GM18861 (cell line): ENCODE measurements around the gene CARTPT.

Source experiments
- ATAC-seq: cut with Tn5 transposase; IDR thresholded peaks from one replicate; pipeline ENCODE4 v1.9.1; 2021; ENCODE audit not compliant: unreplicated experiment

The CARTPT gene

DNA sequence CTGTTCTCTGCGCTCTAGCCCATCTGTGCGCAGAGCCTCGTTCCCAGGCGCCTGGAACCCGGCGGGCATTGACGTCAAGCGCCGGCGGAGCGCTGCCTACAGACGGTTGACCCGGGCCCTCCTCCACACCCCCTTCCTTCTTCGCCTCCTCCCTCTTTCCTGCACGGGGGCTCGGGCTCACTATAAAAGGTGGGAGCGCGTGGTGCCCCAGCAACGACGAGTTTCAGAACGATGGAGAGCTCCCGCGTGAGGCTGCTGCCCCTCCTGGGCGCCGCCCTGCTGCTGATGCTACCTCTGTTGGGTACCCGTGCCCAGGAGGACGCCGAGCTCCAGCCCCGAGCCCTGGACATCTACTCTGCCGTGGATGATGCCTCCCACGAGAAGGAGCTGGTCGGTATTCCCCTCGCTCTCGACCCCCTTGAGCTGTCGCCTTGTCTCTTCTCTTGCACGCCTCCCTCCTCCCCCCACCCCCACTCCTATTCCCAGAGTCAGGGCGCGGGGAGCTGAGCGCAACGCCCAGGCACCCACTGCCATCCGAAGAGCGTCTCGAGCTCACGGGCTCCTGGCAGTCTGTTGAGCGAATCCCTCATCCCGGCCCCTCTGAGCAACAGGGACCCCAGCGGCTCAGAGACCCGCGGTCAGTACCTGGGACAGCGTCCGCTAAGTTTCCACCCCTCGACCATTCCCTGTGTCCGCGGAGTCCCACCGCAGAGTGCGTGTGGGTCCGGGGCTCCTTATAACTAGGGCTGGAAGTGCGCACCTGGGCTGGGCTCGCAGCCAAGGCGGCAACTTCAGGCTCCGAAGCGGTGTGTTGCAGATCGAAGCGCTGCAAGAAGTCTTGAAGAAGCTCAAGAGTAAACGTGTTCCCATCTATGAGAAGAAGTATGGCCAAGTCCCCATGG is at the start of gene CARTPT:
Gene CARTPT (plus strand): TSS at position 213 of the 902 bp plus-strand sequence. CDS start 19 bp downstream, at position 232.
- ATAC-seq = no peak

- no peak for ATAC-seq
These were observed 41.1 kb upstream of the CARTPT start for GRCh38 chr5:71677977-71678376.

GRCh38 chr5:71679714-71680113 is 39.4 kb upstream of the CARTPT start:
- ATAC-seq = no peak

DNA sequence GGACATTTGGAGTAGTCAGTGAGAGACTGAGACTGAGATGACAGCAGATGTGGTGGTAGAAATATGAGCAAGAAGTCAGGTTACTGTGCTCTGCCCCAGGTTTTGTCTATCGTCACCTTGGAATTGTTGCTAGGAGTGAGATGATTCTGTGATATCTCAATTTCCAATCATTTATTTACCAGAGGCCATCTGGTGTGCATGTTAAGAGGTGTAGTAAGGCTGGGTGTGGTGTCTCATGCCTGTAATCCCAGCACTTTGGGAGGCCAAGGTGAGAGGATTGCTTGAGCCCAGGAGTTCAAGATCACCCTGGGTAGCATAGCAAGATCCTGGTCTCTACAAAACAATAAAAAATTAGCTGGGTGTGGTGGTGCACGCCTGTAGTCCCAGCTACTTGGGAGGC is 38.6 kb upstream of the CARTPT start:
- no peak for ATAC-seq

GRCh38 chr5:71681296-71681695 is 37.8 kb upstream of the CARTPT start:
- no peak for ATAC-seq

DNA sequence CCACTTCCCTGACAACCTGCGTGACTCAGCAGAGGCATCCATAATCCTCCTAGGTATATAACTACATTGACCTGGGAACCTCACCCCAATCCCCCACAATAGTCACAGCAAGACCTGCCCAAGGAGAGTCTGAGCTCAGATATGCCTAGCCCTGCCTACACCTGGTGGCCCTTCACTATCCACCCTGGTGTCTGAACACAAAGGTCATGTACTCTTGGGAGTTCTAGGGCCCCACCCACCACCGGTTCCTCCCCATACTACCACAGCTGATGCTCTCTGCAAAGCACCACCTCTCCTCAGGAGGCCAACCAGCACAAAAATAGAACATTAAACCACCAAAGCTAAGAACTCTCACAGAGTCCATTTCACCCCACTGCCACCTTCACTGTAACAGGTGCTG is 34.8 kb upstream of the CARTPT start:
- ATAC-seq = no peak

- no peak for ATAC-seq
These were observed 25.1 kb upstream of the CARTPT start for GRCh38 chr5:71693828-71694427.

DNA sequence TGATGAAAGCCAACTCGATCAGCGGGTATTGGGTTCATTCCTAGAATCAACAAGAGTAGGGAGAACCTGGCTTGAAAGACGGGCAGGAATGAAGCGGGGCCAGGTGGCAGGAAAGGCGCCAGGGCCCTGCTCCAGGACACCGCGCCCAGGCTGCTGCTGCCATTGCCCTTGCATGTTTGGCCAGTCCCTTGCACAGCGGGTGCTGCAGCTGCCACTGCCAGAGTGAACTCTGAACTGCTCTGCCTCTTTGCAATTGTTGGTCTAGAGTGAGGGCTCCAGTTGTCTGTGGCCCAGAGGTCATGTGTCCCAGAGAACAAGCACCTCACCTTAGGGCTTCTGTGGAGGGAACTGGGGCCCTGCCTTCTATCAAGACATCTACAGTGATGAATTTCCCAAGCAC is 24.0 kb upstream of the CARTPT start:
- ATAC-seq = no peak

DNA sequence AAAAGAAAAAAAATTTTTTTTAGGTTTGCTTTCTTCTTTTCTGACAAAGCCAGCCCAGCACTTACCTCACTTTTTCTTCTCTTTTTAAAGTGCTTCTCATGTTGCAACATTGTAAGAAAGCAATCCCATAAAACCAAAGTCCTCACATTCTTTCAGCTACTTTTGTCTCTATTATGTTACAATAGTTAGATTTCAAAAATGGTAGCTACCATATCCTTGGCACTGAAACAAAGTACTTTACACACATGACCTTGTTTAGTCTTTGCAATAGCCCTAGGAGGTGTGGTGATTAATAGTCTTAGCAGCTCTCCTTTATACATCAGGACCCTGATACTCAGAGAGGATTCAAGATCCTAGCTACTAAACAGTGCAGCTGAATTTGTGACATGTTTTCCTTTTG is 23.5 kb upstream of the CARTPT start:
- no peak for ATAC-seq

DNA sequence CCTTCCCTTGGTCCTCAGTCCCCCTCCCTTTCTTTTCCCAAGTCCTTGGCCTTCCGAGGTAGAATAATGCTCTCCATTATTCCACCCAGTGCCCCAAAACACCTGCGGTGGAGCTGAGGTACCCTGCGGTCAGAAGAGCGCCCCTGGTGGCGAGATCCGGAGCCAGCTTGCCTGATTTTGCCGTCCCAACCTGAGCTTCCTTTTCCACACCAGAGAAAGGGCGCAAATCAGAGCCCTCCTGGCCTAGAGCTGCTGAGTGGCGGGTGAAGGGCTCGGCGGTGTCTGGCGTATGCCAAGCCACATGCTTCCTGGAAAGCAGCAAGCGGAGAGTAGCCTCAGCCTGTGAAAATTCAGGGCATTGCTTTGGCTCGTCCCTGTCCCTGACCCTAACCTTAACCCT is 21.1 kb upstream of the CARTPT start:
- no peak for ATAC-seq

DNA sequence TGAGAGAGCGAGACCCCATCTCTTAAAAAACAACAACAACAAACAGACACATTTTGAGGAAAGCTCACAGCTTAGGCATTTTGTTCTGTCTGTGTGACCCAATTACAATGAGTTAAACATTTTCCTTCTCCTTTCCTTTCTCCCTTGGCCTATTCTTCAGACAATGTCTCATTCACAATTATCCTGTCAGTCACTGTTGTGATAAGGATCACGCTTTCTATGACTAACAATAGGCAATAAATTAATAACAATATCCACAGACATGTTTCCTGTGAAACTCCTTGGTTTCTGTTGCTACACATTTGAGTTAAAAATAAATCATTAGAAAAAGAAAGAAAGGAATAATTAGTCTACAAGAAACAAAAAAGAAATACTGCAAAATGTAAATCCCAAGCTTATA is 19.8 kb upstream of the CARTPT start:
- no peak for ATAC-seq

DNA sequence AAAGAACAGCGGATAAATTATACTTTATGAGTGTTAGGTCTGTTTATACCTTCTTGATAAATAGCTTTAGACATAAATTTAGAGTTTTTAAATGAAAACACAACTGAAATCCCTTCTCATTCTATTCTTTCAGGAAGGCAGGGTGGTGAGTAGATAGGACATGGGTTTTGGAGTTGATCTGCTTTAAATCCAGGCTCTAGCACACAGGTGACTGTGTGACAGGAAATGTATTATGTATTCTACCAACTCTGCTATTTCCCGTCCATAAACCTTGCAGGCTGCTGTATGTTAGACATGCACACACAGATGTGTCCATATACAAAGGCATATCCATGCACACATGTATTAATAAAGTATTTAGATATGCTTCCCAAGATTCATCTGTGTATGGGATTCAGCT is 19.3 kb upstream of the CARTPT start:
- no peak for ATAC-seq

- ATAC-seq = no peak
These were observed 18.3 kb upstream of the CARTPT start for GRCh38 chr5:71700803-71701202.

- no peak for ATAC-seq
These were observed 17.7 kb upstream of the CARTPT start for GRCh38 chr5:71701407-71701806.

- no peak for ATAC-seq
These were observed 15.1 kb upstream of the CARTPT start for GRCh38 chr5:71703941-71704340.

DNA sequence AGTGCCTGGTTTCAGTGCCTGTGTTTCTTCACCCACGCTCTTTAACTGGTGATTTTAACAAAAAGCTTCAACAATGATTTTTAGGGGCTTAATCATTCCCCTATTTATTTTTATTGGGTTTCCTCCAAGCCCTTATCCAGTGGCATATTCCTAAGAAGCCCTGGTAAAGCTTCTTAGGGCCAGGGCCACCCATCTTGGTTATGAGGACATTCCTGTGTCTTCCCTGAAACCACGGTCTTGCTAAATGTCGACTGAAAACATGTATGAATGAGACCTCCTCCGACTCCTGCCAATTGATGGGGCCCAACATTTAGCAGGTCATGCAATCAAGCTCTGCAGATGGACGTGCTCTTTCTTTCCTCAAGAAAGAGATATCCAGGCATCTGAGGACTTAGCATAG is 13.7 kb upstream of the CARTPT start:
- no peak for ATAC-seq

DNA sequence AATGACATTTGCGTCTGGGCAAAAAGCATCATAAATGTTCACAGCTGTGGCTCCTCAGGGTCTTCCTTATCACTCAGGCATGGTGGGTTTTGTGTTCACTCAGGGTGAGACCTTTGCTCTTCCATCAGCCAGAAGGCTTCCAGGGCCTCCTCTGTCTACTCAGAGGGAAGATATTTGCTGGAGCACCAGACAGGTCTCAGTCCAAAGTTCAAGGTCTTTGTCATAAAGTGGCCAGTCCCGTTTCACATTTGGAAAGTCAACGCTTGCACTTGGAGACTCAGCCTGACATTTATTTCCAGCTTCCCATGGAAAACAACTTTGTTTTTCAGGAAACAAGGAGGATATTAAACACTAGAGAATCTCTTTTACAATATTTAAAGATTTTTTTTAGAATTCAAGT is 12.2 kb upstream of the CARTPT start:
- ATAC-seq = no peak

- ATAC-seq = no peak
These were observed 7.5 kb upstream of the CARTPT start for GRCh38 chr5:71711610-71712009.

- ATAC-seq = no peak
These were observed 4.2 kb upstream of the CARTPT start for GRCh38 chr5:71714911-71715310.

DNA sequence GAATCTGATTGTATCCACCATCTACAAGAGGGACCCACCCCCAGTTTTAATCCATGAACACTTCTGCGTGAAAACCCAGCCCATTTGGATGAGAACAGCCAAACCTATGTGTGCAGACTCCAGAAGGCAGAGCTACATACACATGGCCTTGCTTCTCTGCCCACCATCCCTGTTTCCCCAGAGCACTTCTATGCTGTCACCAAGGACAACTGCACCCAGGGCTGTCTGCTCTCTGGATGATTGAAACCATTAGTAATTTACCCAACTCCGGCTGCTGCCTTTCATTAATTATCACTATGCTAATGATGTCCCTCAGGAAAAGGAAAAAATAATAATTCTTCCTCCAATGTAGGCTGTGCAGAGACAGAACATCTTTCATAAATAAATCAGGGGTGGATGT is 8.9 kb downstream of the CARTPT start:
- no peak for ATAC-seq

DNA sequence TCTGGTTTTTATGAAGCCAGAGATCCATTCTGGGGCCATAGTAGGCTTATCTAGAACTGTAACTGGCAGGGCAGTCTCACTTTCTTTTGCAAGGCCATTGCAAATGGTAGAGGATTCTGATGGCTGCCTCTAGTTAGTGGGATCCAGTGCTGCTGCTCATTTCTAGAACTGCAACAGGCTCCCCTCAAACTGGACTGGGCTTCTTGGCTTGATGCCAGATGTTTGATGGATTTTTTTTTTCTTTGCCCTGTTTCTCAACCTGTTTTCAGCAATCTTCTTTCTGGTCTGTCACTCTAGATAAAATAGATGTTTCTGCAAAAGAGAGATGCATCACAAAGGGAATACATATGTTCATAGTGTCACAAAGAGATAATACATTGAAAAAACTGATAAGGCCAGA is 11.9 kb downstream of the CARTPT start:
- no peak for ATAC-seq

GRCh38 chr5:71732011-71732410 is 12.9 kb downstream of the CARTPT start:
- no peak for ATAC-seq

DNA sequence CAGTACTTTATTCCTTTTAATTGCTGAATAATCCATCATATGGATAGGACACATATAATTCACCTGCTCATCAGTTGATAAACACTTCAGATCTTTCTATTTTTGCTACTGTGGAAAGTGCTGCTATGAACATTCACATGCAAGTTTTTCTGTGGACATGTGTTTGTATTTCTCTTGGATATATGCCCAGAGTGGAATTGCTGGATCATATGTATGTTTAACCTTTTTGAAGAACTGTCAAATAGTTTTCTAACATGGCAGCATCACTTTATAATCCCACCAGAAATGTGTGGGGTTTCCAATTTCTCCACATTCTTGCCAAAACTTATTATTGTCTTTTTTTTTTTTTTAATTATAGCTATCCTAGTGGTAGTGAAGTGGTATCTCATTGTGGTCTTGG is 15.1 kb downstream of the CARTPT start:
- no peak for ATAC-seq
